ENCODE results near the gene UXS1. TPM values are rescaled to one million over a fixed set of nuclear protein-coding genes. Genes with fewer than 3 reads are reported as not detected.

The UXS1 gene
- total RNA-seq, 1 experiment from 2014 or later: 46.3 TPM

DNA sequence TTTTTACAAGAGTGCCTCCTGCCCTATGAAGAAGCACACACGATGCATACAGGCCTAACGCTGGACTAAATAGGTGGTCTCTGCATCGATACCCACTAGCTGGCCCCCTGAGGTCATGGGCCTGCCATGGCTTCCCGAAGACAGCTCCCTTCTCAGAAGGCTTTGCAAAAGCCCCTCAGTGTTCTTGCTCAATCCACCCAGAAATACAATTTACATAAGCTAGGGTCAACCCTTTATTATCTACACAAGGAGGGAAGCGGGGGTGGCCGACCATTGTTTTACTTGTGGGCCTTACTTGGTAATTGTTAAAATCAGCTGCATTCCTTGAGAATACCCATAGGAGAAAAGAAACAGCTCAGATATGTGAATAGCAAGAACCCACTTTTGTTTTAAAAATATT, 28.5 kb downstream of the UXS1 start:
- Histone ChIP-seq H3K4me1 (ENCODE audit: insufficient read depth, low read length) (peaks cover 15% of the 10 kb centered on the region; the same call in 1 of the 2 replicates), H4K8ac (replicated peaks; ENCODE audit: insufficient read length, low read depth, low read length) (no peak overlapping the region), H2BK5ac (ENCODE audit: insufficient read length, low read length) (no peak overlapping the region), H3K23ac (ENCODE audit: insufficient read length, low read depth, low read length) (no peak overlapping the region), H3K9ac (ENCODE audit: extremely low read depth, insufficient read length, low read length) (no peak overlapping the region), H2BK15ac (ENCODE audit: low read depth, low read length) (no peak overlapping the region), H3K23me2 (ENCODE audit: insufficient read length, low read depth, low read length, poor library complexity, severe bottlenecking) (no peaks in the 10 kb centered on the region), H3K27ac (ENCODE audit: insufficient read length, low read depth, low read length) (no peak overlapping the region), H2AK5ac (ENCODE audit: insufficient read length, low read length) (no peak overlapping the region), H4K5ac (ENCODE audit: insufficient read length, low read depth, low read length) (no peak overlapping the region), H3K4me2 (ENCODE audit: insufficient read depth, insufficient read length, low read length) (no peak overlapping the region), H3K9me3 (ENCODE audit: control insufficient read depth, low read depth, low read length) (no peaks in the 10 kb centered on the region), H3K79me1 (ENCODE audit: insufficient read depth, low read depth, low read length, poor library complexity, severe bottlenecking) (no peaks in the 10 kb centered on the region), H3K79me2 (ENCODE audit: insufficient read depth, low read length) (peaks cover 8% of the 10 kb centered on the region; the same call in 1 of the 2 replicates), H2BK120ac (ENCODE audit: low read depth, low read length, poor library complexity, severe bottlenecking) (no peak overlapping the region), H3K18ac (ENCODE audit: insufficient read length, low read depth, low read length) (no peak overlapping the region), H4K91ac (ENCODE audit: insufficient read length, low read depth, low read length) (no peak overlapping the region), H2BK12ac (ENCODE audit: insufficient read length, low read depth, low read length) (no peak overlapping the region), H3K27me3 (ENCODE audit: insufficient read depth, low read length) (no peaks in the 10 kb centered on the region), H3K14ac (ENCODE audit: insufficient read depth, low read length) (no peak overlapping the region), H3K56ac (ENCODE audit: insufficient read length, low read depth, low read length) (no peak overlapping the region), H4K20me1 (ENCODE audit: control insufficient read depth, insufficient read depth, insufficient read length) (no peaks in the 10 kb centered on the region), H3T11ph (ENCODE audit: low read length) (no peak overlapping the region), H3K4ac (ENCODE audit: low read depth, low read length) (no peak overlapping the region), H2AFZ (ENCODE audit: low read length) (no peak overlapping the region), H2BK20ac (ENCODE audit: low read depth, low read length, poor library complexity, severe bottlenecking) (no peak overlapping the region)
- H3K4me1 Mint-ChIP-seq: peaks cover 59 to 72% of the 10 kb centered on the region in 2 experiments
- TF ChIP-seq, protein P1, sequence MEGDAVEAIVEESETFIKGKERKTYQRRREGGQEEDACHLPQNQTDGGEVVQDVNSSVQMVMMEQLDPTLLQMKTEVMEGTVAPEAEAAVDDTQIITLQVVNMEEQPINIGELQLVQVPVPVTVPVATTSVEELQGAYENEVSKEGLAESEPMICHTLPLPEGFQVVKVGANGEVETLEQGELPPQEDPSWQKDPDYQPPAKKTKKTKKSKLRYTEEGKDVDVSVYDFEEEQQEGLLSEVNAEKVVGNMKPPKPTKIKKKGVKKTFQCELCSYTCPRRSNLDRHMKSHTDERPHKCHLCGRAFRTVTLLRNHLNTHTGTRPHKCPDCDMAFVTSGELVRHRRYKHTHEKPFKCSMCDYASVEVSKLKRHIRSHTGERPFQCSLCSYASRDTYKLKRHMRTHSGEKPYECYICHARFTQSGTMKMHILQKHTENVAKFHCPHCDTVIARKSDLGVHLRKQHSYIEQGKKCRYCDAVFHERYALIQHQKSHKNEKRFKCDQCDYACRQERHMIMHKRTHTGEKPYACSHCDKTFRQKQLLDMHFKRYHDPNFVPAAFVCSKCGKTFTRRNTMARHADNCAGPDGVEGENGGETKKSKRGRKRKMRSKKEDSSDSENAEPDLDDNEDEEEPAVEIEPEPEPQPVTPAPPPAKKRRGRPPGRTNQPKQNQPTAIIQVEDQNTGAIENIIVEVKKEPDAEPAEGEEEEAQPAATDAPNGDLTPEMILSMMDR (conservative IDR thresholded peaks at IDR 0.05): no peak
- peak overlapping the region; percentile 16 to 70 for H3K4me3 Mint-ChIP-seq
- H3K36me3 Mint-ChIP-seq (ENCODE audit: insufficient read depth in 1 of 3, low read depth in 3 of 3): peaks cover 0 to 20% (median 19%) of the 10 kb centered on the region in 3 experiments; a peak in 5 of 7 replicates
- no peaks in the 10 kb centered on the region for H3K9me3 Mint-ChIP-seq
- no peaks in the 10 kb centered on the region for H3K27me3 Mint-ChIP-seq (ENCODE audit: low read depth)
- H3K27ac Mint-ChIP-seq: peak overlapping the region; percentile 72 to 92 (median 84)
- no CpG with 5 or more reads among the region's 6 CpGs for WGBS (ENCODE audit: extremely low coverage, insufficient read length, low lambda C conversion rate)
- DNase-seq: no peak
